Ascending aorta (tissue), 2 donors: ENCODE measurements around the gene SLC25A3. TPM values are rescaled to one million over a fixed set of nuclear protein-coding genes. Genes with fewer than 3 reads are reported as not detected.
"Not testable (repeated sequence)": the region's sequence is repeated elsewhere in the genome, so short reads cannot be mapped to it uniquely, and the experiment has no call there.

Experiments used
- DNase-seq, 2 donors: peaks; one replicate each; pipeline ENCODE4 v3.0.0-alpha.2; 2019; ENCODE audit warnings: low spot score in 2 of 2
- H3K27ac ChIP-seq, 2 donors: fragments of 200-600 bp; sonication (generic); one replicate each; pipeline ENCODE4 v1.5.1; 2016 to 2017; ENCODE audit warnings: mild to moderate bottlenecking in 1 of 2
- H3K27me3 ChIP-seq: fragments of 200-600 bp; sonication (generic); one replicate; pipeline ENCODE4 v1.5.1; 2017
- H3K36me3 ChIP-seq, 2 donors: fragments of 200-600 bp; sonication (generic); one replicate each; pipeline ENCODE4 v1.5.1; 2016
- H3K4me1 ChIP-seq, 2 donors: fragments of 200-600 bp; sonication (generic); one replicate each; pipeline ENCODE4 v1.5.1; 2016 to 2017; ENCODE audit warnings: mild to moderate bottlenecking in 1 of 2
- H3K4me3 ChIP-seq, 2 donors: fragments of 200-600 bp; sonication (generic); one replicate each; pipeline ENCODE4 v1.5.1; 2016 to 2017; ENCODE audit warnings: mild to moderate bottlenecking in 1 of 2
- H3K9me3 ChIP-seq, 2 donors: fragments of 200-600 bp; sonication (generic); one replicate each; pipeline ENCODE4 v1.5.1; 2016
- intact Hi-C: fragments of 100-400 bp; cut with DNase I; formaldehyde crosslinking; loops from one replicate; pipeline ENCODE4 v1.15.1; 2023
- total RNA-seq: library from RNA; depleted of rRNA; stranded (reverse); fragments of >200 nt; gene quantifications from one replicate; pipeline ENCODE4 v1.1.0, GENCODE V29; 2016
- TF ChIP-seq, protein P1 (sequence below), 3 experiments: fragments of 200-600 bp in 2 of 3; fragments of 450-650 bp in 1 of 3; sonication (generic) in 2 of 3; IDR thresholded peaks; one replicate each; pipeline ENCODE4 v1.5.1; 2016 to 2019; ENCODE audit warnings: antibody characterized with exemption in 3 of 3, mild to moderate bottlenecking in 1 of 3, moderate library complexity in 1 of 3

Gene SLC25A3
- 437 TPM for total RNA-seq

DNA sequence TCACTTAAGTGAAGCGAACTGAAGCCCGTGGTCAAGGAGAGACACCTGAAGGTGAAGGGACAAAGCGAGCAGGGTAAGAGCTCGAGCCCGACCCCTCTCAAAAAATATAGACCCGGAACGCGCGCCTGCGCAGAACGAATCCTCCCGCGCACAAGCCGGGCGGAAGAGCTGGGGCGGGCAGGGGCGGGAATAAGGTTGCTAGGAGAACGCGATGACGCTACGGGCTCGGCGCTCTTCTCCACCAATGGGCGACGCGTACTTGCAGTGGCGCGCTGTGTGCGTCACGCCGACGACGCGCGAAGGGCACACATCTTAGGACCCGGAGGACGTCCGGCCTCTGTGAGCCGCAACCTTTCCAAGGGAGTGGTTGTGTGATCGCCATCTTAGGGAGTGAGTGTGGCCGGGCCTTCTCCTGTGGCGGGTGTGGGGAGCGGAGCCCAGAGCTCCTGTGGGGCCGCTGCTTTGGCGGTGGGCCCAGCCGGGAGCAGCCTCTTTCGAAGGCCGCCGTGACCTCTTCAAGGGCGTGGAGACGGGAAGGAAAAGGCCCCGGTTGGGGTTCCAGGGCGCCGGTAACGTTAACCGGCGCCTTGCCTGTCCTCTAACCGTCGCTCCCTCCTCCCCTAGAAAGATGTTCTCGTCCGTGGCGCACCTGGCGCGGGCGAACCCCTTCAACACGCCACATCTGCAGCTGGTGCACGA lies at the start of gene SLC25A3:
SLC25A3 (plus strand) TSS at position 336 of the 699 bp plus-strand sequence; CDS start at position 629, 293 bp downstream.
- peak within 1 kb of the TSS; percentile 97 to 98 for H3K27ac ChIP-seq
- no peaks in the 10 kb centered on the region for H3K9me3 ChIP-seq
- peaks cover 17 to 19% of the 10 kb centered on the region in 2 donors for H3K36me3 ChIP-seq
- peak within 1 kb of the TSS; percentile 91 to 99 for H3K4me3 ChIP-seq
- DNase-seq = peak; percentile 92 to 98
- no peaks in the 10 kb centered on the region for H3K27me3 ChIP-seq
- peaks cover 0 to 11% of the 10 kb centered on the region in 2 donors for H3K4me1 ChIP-seq
- TF ChIP-seq, protein P1, sequence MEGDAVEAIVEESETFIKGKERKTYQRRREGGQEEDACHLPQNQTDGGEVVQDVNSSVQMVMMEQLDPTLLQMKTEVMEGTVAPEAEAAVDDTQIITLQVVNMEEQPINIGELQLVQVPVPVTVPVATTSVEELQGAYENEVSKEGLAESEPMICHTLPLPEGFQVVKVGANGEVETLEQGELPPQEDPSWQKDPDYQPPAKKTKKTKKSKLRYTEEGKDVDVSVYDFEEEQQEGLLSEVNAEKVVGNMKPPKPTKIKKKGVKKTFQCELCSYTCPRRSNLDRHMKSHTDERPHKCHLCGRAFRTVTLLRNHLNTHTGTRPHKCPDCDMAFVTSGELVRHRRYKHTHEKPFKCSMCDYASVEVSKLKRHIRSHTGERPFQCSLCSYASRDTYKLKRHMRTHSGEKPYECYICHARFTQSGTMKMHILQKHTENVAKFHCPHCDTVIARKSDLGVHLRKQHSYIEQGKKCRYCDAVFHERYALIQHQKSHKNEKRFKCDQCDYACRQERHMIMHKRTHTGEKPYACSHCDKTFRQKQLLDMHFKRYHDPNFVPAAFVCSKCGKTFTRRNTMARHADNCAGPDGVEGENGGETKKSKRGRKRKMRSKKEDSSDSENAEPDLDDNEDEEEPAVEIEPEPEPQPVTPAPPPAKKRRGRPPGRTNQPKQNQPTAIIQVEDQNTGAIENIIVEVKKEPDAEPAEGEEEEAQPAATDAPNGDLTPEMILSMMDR (IDR thresholded peaks at IDR 0.05) = no peak
- intact Hi-C loops = loop anchor here (1.0 to 5.0 kb wide), 4 partner anchors 52 to 1549 kb away; partner anchors contain the start of genes APAF1 and BLTP3B

DNA sequence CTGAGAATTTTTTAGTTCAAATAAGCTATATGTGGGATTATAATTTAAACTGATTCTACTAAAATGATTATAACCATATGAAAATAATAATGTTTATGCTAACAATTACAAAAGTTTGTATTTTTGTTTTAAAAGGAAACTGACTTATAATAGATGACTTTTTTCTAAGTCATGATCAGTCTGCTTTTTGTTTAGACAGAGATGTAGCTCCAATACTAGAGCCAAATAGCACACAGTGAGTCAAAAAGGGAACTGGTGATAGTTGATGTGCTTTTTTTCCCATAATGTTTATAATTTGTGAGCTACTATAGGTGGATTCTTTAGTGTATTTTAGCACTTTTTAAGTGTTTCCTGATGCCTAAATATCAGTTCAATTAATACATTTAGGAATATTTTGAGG lies 49.8 kb upstream of the SLC25A3 start:
- intact Hi-C loops = no loop called here
- Histone ChIP-seq H3K9me3 (no peaks in the 10 kb centered on the region), H3K27me3 (no peaks in the 10 kb centered on the region), H3K4me1 (no peaks in the 10 kb centered on the region), H3K27ac (no peak overlapping the region), H3K36me3 (peaks cover 12 to 47% of the 10 kb centered on the region in 2 donors), H3K4me3 (no peak overlapping the region)
- TF ChIP-seq, protein P1 (IDR thresholded peaks at IDR 0.05) = no peak
- DNase-seq = no peak

DNA sequence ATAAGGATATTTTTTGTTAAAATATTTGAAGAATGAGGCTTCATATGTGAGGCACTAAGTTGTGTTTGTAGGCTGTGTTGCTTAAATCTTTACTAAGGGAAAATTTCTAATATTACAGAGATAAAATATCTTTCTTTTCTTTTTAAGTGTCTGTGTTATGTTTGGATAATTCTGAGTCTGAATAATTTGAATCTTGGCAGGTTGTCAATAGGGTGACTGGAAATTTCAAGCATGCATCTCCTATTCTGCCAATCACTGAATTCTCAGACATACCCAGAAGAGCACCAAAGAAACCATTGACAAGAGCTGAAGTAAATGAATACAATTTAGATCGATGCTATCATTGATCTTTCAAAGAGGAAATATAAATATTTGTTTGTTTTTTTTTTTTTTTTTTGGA lies 48.7 kb upstream of the SLC25A3 start:
- DNase-seq = no peak
- Histone ChIP-seq H3K27ac (no peak overlapping the region), H3K4me1 (no peaks in the 10 kb centered on the region), H3K36me3 (peaks cover 9 to 44% of the 10 kb centered on the region in 2 donors), H3K4me3 (no peak overlapping the region), H3K27me3 (no peaks in the 10 kb centered on the region), H3K9me3 (no peaks in the 10 kb centered on the region)
- TF ChIP-seq, protein P1 (IDR thresholded peaks at IDR 0.05) = no peak
- intact Hi-C loops = no loop called here

DNA sequence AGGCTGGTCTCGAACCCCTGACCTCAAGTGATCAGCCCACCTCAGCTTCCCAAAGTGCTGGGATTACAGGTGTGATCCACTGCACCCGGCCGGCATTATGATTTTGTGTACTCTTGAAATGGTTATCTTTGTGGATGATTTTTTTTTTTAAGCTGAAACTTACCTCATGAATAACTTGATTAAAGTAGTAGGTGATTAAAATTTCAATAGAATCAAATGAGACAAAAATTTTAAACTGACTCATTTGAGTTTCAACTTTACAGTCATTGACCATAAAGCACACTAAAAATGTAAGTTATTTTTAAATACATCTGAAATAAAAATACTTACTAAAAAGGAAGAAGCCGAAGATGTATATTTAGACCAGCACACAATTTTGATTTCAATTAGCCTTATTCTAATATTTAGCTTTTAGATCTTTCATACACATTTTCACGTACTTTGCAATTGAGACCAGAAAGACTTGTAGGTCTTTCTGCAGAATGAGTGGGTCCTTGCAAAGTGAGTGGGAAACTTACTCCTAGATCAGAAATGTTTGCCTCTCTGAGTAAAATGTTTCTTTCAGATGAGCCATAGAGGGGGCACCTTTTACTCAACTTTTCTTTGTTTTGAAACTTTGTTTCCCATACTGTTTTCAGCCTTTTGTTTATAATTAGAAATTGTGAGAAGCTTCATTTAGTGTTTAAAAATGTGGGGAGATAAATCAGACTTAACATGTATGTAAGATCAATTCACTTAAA lies 43.9 kb upstream of the SLC25A3 start:
- no peak overlapping the region for H3K27ac ChIP-seq
- DNase-seq = no peak
- no peak overlapping the region for H3K4me3 ChIP-seq
- H3K4me1 ChIP-seq = no peaks in the 10 kb centered on the region
- TF ChIP-seq, protein P1 (IDR thresholded peaks at IDR 0.05) = no peak
- intact Hi-C loops = no loop called here
- no peaks in the 10 kb centered on the region for H3K27me3 ChIP-seq
- peaks cover 0 to 34% of the 10 kb centered on the region in 2 donors for H3K36me3 ChIP-seq
- H3K9me3 ChIP-seq = no peaks in the 10 kb centered on the region

DNA sequence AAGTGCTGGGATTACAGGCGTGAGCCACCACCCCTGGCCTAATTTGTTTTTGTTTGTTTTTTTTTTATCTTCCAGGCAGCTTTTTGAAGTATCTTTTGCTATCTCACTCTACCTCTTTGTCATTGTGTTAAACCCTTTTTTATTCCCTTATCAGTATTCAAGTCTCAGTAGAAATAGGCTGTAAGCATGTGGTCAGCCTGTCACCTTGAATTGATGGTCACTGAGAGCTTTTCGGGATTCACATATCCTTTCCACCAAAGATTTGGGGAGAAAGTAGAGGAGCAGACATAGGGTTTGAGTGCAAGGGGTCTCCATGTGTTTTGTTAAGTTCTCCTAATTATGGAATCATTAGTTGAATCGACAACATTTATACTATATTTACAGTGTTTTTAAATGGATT lies 41.7 kb upstream of the SLC25A3 start:
- DNase-seq = no peak
- TF ChIP-seq, protein P1 (IDR thresholded peaks at IDR 0.05) = no peak
- Histone ChIP-seq H3K4me3 (no peak overlapping the region), H3K27ac (no peak overlapping the region), H3K9me3 (no peaks in the 10 kb centered on the region), H3K36me3 (peaks cover 0 to 27% of the 10 kb centered on the region in 2 donors), H3K27me3 (no peaks in the 10 kb centered on the region), H3K4me1 (no peaks in the 10 kb centered on the region)
- intact Hi-C loops = no loop called here

DNA sequence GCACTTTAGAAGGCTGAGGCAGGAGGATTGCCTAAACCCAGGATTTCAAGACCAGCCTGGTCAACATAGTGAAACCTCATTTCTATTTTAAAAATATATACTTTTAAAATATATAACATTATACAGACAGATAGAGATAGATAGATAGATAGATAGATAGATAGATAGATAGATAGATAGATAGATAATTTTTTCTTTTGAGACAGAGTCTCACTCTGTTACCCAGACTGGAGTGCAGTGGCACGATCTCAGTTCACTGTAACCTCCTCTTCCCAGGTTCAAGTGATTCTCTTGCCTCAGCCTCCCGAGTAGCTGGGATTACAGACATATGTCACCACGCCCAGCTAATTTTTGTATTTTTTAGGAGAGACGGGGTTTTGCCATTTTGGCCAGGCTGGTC lies 35.4 kb upstream of the SLC25A3 start:
- H3K27me3 ChIP-seq, H3K36me3 ChIP-seq, H3K9me3 ChIP-seq, H3K4me3 ChIP-seq, H3K4me1 ChIP-seq, intact Hi-C loops, DNase-seq, H3K27ac ChIP-seq: not testable (repeated sequence)
